UCSD-AML1 (cell line): ENCODE results near the gene PDE6H.

Experiments
- DNase-seq: peaks from one replicate; lab custom pipeline; 2025; ENCODE audit not compliant: unreplicated experiment; lab: John Stamatoyannopoulos, UW

Gene PDE6H

GRCh38 chr12:14999695-15000365 lies 27.0 kb downstream of the PDE6H start:
- DNase-seq = no peak

GRCh38 chr12:15000575-15000974 lies 27.7 kb downstream of the PDE6H start:
- DNase-seq = no peak

- no peak for DNase-seq
These were observed 29.0 kb downstream of the PDE6H start for GRCh38 chr12:15001733-15002382.

- DNase-seq = no peak
These were observed 31.6 kb downstream of the PDE6H start for GRCh38 chr12:15004421-15004820.

GRCh38 chr12:15005064-15005463 lies 32.2 kb downstream of the PDE6H start:
- DNase-seq = no peak

- DNase-seq = no peak
These were observed 34.7 kb downstream of the PDE6H start for GRCh38 chr12:15007551-15007950.

GRCh38 chr12:15011162-15011561 lies 38.3 kb downstream of the PDE6H start:
- DNase-seq = no peak

GRCh38 chr12:15013634-15014179 lies 40.9 kb downstream of the PDE6H start:
- no peak for DNase-seq

GRCh38 chr12:15014708-15015107 lies 41.9 kb downstream of the PDE6H start:
- DNase-seq = no peak

GRCh38 chr12:15015121-15015520 lies 42.3 kb downstream of the PDE6H start:
- DNase-seq = no peak

- DNase-seq = no peak
These were observed 47.3 kb downstream of the PDE6H start for GRCh38 chr12:15020156-15020555.
